ENCODE data around the gene SEPTIN2. TPM values are rescaled to one million over a fixed set of nuclear protein-coding genes. Genes with fewer than 3 reads are reported as not detected.

SEPTIN2 gene
- total and polyA plus RNA-seq, 2 experiments from 2014 or later: 227 to 393 TPM

GRCh38 chr2:241352227-241352626, 36.5 kb downstream of the SEPTIN2 start:
- Mint-ChIP-seq H3K36me3 (ENCODE audit: low read depth) (peaks cover 70% of the 10 kb centered on the region), H3K27me3 (ENCODE audit: insufficient read depth, low read depth, poor library complexity) (peaks cover 6% of the 10 kb centered on the region), H3K4me3 (no peak overlapping the region), H3K4me1 (peaks cover 19% of the 10 kb centered on the region), H3K27ac (no peak overlapping the region), H3K9me3 (no peaks in the 10 kb centered on the region)
- Histone ChIP-seq H3K36me3 (ENCODE audit: insufficient read depth) (peaks cover 52% of the 10 kb centered on the region), H3F3A (replicated peaks; ENCODE audit: low read depth) (0 out of 2 replicates have a peak, but pooled peaks cover 4% of the 10 kb centered on the region), H4K20me1 (replicated peaks; ENCODE audit: insufficient read depth) (peaks cover 13% of the 10 kb centered on the region), H3K4me3 (no peak overlapping the region), H3K79me2 (replicated peaks; ENCODE audit: insufficient read depth) (peaks cover 8% of the 10 kb centered on the region), H3K4me2 (no peak overlapping the region), H2AFZ (no peak overlapping the region), H3K4me1 (ENCODE audit: insufficient read depth) (peaks cover 5% of the 10 kb centered on the region), H3K27me3 (ENCODE audit: insufficient read depth) (no peaks in the 10 kb centered on the region), H3K9me2 (ENCODE audit: insufficient read depth) (no peaks in the 10 kb centered on the region), H3K27ac (ENCODE audit: low read depth) (no peak overlapping the region)
- no peak for DNase-seq (ENCODE audit: low spot score)
- TF ChIP-seq EZH2phosphoT487 (IDR thresholded peaks at IDR 0.05; ENCODE audit: unreplicated experiment): no peak
- TF ChIP-seq EZH2 (IDR thresholded peaks at IDR 0.05; ENCODE audit: low read depth, unreplicated experiment): no peak
- no peak for TF ChIP-seq ZNF331 (CRISPR knock-in tag; IDR thresholded peaks at IDR 0.05; ENCODE audit: low read depth)
- no peak for TF ChIP-seq ZNF114 (CRISPR knock-in tag; IDR thresholded peaks at IDR 0.05)
- no peak for TF ChIP-seq JUNB (IDR thresholded peaks at IDR 0.05; ENCODE audit: unreplicated experiment)
- TF ChIP-seq REST (IDR thresholded peaks at IDR 0.05; ENCODE audit: unreplicated experiment): no peak
- TF ChIP-seq NANOG (IDR thresholded peaks at IDR 0.05; ENCODE audit: borderline replicate concordance): no peak
- no peak for TF ChIP-seq CREB1 (CRISPR knock-in tag; IDR thresholded peaks at IDR 0.05; ENCODE audit: low read depth)
- no peak for TF ChIP-seq ZNF462 (CRISPR knock-in tag; IDR thresholded peaks at IDR 0.05)
- no peak for TF ChIP-seq STAT1 (IDR thresholded peaks at IDR 0.05; ENCODE audit: unreplicated experiment)
- TF ChIP-seq ETS1 (IDR thresholded peaks at IDR 0.05): no peak
- no peak for ATAC-seq

Data from GM23338 (cell line).